Smooth muscle cell (in vitro differentiated cells): Measurements from ENCODE around the gene SLC39A11. TPM values are rescaled to one million over a fixed set of nuclear protein-coding genes. Genes with fewer than 3 reads are reported as not detected.

ENCODE experiments used
- DNase-seq: peaks from one replicate; lab custom pipeline; 2025; ENCODE audit not compliant: unreplicated experiment; lab: John Stamatoyannopoulos, UW
- H2AFZ ChIP-seq: fragments of 200-600 bp; sonication (generic); 2 replicates; pipeline ENCODE4 v1.6.0; 2016; ENCODE audit warnings: antibody characterized with exemption, low read depth, mild to moderate bottlenecking
- H3F3A ChIP-seq: fragments of 200-600 bp; sonication (generic); 2 replicates; pipeline ENCODE4 v1.6.0; 2017; ENCODE audit warnings: antibody characterized with exemption, low read depth
- H3K27ac ChIP-seq: fragments of 200-600 bp; sonication (generic); 2 replicates; pipeline ENCODE4 v1.5.1; 2016; ENCODE audit warnings: low read depth, mild to moderate bottlenecking
- H3K27me3 ChIP-seq: fragments of 200-600 bp; sonication (generic); 2 replicates; pipeline ENCODE4 v1.6.1; 2016; ENCODE audit warnings: low read depth, mild to moderate bottlenecking
- H3K36me3 ChIP-seq: fragments of 200-600 bp; sonication (generic); 2 replicates; pipeline ENCODE4 v1.5.1; 2016; ENCODE audit warnings: low read depth
- H3K4me1 ChIP-seq: fragments of 200-600 bp; sonication (generic); 2 replicates; pipeline ENCODE4 v1.5.1; 2016; ENCODE audit warnings: low read depth
- H3K4me2 ChIP-seq: fragments of 200-600 bp; sonication (generic); 2 replicates; pipeline ENCODE4 v1.6.0; 2016; ENCODE audit warnings: mild to moderate bottlenecking
- H3K4me3 ChIP-seq: fragments of 200-600 bp; sonication (generic); 2 replicates; pipeline ENCODE4 v1.5.1; 2016; ENCODE audit warnings: mild to moderate bottlenecking
- H3K79me2 ChIP-seq: fragments of 200-600 bp; sonication (generic); 2 replicates; pipeline ENCODE4 v1.6.0; 2016; ENCODE audit warnings: low read depth, mild to moderate bottlenecking
- H3K9ac ChIP-seq: fragments of 200-600 bp; sonication (generic); 2 replicates; pipeline ENCODE4 v1.6.0; 2016; ENCODE audit warnings: low read depth
- H3K9me3 ChIP-seq: fragments of 200-600 bp; sonication (generic); replicated peaks from 2 replicates; pipeline ENCODE4 v1.5.1; 2016; ENCODE audit warnings: low read depth
- H4K20me1 ChIP-seq: fragments of 200-600 bp; sonication (generic); 2 replicates; pipeline ENCODE4 v1.6.0; 2016; ENCODE audit warnings: low read depth
- WGBS: methylation state at CpG from one replicate; pipeline ENCODE4 v1.1.7; 2016; ENCODE audit warnings: low lambda C conversion rate; 5-methylcytosine and 5-hydroxymethylcytosine counted together
- polyA plus RNA-seq: library from polyadenylated mRNA; unstranded; fragments of >200 nt; fragmentation: Nextera tagmentation; extraction: Ambion mirVana; gene quantifications from 2 replicates; pipeline ENCODE4 v1.2.1, GENCODE V29; 2016
- total RNA-seq: library from RNA; depleted of rRNA; stranded (reverse); fragments of >200 nt; gene quantifications from 2 replicates; pipeline ENCODE4 v1.2.3, GENCODE V29; 2014
- TF ChIP-seq, protein P1 (sequence below): fragments of 200-600 bp; sonication (generic); IDR thresholded peaks from 2 replicates; pipeline ENCODE4 v1.5.1; 2017; ENCODE audit warnings: borderline replicate concordance, mild to moderate bottlenecking, antibody characterized with exemption; ENCODE audit not compliant: insufficient read depth, poor library complexity, severe bottlenecking

The SLC39A11 gene
- total and polyA plus RNA-seq, 2 experiments from 2014 or later = 9.2 to 36.7 TPM

DNA sequence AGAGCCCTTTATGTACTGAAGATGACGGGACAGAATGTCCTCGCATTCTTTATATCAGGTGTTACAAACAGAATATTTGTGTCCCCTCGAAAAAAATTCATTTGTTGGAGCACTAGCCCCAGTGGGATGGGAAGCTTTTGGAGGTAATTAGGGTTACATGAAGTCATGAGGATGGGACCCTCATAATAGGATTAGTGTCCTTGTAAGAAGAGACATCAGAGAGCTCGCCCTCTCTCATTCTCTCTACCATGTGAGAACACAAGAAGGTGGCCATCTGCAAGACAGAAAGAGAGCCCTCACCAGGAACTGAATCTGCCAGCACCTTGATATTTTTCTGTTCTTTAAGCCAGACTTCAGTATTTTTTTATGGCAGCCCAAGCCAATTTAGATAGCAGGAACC, 72.4 kb downstream of the SLC39A11 start:
- Histone ChIP-seq H3K27ac (no peak overlapping the region), H3F3A (peaks cover 6% of the 10 kb centered on the region), H3K4me1 (no peaks in the 10 kb centered on the region), H3K9ac (no peak overlapping the region), H4K20me1 (no peaks in the 10 kb centered on the region), H3K9me3 (peaks cover 9% of the 10 kb centered on the region), H3K79me2 (no peaks in the 10 kb centered on the region), H3K36me3 (no peaks in the 10 kb centered on the region), H3K27me3 (no peaks in the 10 kb centered on the region), H3K4me2 (no peak overlapping the region), H3K4me3 (no peak overlapping the region), H2AFZ (no peak overlapping the region)
- TF ChIP-seq, protein P1, sequence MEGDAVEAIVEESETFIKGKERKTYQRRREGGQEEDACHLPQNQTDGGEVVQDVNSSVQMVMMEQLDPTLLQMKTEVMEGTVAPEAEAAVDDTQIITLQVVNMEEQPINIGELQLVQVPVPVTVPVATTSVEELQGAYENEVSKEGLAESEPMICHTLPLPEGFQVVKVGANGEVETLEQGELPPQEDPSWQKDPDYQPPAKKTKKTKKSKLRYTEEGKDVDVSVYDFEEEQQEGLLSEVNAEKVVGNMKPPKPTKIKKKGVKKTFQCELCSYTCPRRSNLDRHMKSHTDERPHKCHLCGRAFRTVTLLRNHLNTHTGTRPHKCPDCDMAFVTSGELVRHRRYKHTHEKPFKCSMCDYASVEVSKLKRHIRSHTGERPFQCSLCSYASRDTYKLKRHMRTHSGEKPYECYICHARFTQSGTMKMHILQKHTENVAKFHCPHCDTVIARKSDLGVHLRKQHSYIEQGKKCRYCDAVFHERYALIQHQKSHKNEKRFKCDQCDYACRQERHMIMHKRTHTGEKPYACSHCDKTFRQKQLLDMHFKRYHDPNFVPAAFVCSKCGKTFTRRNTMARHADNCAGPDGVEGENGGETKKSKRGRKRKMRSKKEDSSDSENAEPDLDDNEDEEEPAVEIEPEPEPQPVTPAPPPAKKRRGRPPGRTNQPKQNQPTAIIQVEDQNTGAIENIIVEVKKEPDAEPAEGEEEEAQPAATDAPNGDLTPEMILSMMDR = no peak
- no peak for DNase-seq
- 98% methylated on average over 4 of the region's 4 CpGs for WGBS

- H3K27me3 ChIP-seq = no peaks in the 10 kb centered on the region
- peaks cover 9% of the 10 kb centered on the region for H3K9me3 ChIP-seq
- H3K4me1 ChIP-seq = no peaks in the 10 kb centered on the region
- no peaks in the 10 kb centered on the region for H4K20me1 ChIP-seq
- no peak for DNase-seq
- TF ChIP-seq, protein P1 = no peak
- H3K4me2 ChIP-seq = no peak overlapping the region
- no peaks in the 10 kb centered on the region for H3K36me3 ChIP-seq
- no peak overlapping the region for H3K4me3 ChIP-seq
- no peaks in the 10 kb centered on the region for H3K79me2 ChIP-seq
- H3F3A ChIP-seq = peaks cover 6% of the 10 kb centered on the region
- no peak overlapping the region for H3K27ac ChIP-seq
- no peak overlapping the region for H3K9ac ChIP-seq
- H2AFZ ChIP-seq = no peak overlapping the region
Observed at GRCh38 chr17:73018599-73018998, 73.9 kb downstream of the SLC39A11 start.

DNA sequence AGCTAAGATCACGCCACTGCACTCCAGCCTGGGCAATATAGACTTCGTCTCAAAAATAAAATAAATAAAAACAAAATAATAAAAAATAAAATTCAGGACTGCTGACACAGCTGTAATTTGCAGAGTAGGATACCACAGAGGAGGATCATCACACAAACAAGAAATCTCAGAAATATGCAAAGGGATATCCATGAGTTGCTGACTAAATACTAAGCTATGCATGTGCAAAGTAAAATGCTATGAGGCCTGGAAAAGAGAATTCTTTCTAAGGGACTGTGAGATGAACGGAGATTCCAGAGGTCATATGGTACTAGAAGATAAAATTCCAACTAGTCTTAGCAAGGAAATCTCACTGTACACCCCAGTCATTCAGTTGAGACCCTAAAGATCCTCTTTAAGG, 74.8 kb downstream of the SLC39A11 start:
- no peaks in the 10 kb centered on the region for H4K20me1 ChIP-seq
- H3K9me3 ChIP-seq = peaks cover 9% of the 10 kb centered on the region
- no peaks in the 10 kb centered on the region for H3K4me1 ChIP-seq
- no peak for DNase-seq
- no peak overlapping the region for H3K4me3 ChIP-seq
- no peaks in the 10 kb centered on the region for H3K36me3 ChIP-seq
- H2AFZ ChIP-seq = no peak overlapping the region
- no peak overlapping the region for H3K9ac ChIP-seq
- H3K27ac ChIP-seq = peak overlapping the region; percentile 65
- H3K79me2 ChIP-seq = no peaks in the 10 kb centered on the region
- H3F3A ChIP-seq = peaks cover 6% of the 10 kb centered on the region
- H3K4me2 ChIP-seq = no peak overlapping the region
- no peaks in the 10 kb centered on the region for H3K27me3 ChIP-seq
- TF ChIP-seq, protein P1 = no peak
- 64% methylated on average over 3 of the region's 3 CpGs for WGBS

- Histone ChIP-seq H3K79me2 (no peaks in the 10 kb centered on the region), H3K36me3 (no peaks in the 10 kb centered on the region), H3K9me3 (peaks cover 9% of the 10 kb centered on the region), H3K4me2 (no peak overlapping the region), H3K9ac (no peak overlapping the region), H4K20me1 (no peaks in the 10 kb centered on the region), H3K4me3 (no peak overlapping the region), H3K4me1 (no peaks in the 10 kb centered on the region), H2AFZ (no peak overlapping the region), H3F3A (peaks cover 6% of the 10 kb centered on the region), H3K27me3 (no peaks in the 10 kb centered on the region), H3K27ac (no peak overlapping the region)
- TF ChIP-seq, protein P1 = no peak
- WGBS = 95% methylated on average over 7 of the region's 7 CpGs
- no peak for DNase-seq
Observed at GRCh38 chr17:73015722-73016276, 76.7 kb downstream of the SLC39A11 start.
